ENCODE results near the gene KIAA1210. TPM values are rescaled to one million over a fixed set of nuclear protein-coding genes. Genes with fewer than 3 reads are reported as not detected.
A peak's percentile ranks its signal among the peaks of the same experiment; 100 is the strongest.

KIAA1210 gene
- total and polyA plus RNA-seq, 9 donors = 0.04 to 1.7 (median 0.42) TPM; not detected in 1

DNA sequence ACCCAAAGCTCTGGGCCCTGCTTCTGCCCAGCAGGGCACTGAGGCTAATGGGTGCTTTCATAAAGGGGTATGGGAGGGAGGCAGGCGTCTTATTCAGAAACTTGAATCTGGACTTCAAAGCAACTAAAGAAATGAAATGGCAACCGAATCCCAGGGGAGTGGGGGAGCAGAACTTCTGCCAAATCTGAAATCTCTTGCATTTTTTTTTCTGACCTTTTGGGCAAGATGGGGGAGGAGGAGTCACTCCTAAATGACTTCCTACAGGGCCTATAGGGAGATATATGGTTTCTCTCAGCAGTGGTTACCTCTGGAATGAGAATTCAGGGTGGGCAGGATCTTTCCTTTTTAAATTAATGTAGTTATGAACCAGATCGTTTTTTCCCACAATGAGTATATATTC is 30.6 kb upstream of the KIAA1210 start:
- no peak for DNase-seq
- intact Hi-C loops (cut with DNase I) = no loop called here
- TF ChIP-seq CTCF (IDR thresholded peaks at IDR 0.05) (no peak), POLR2A (IDR thresholded peaks at IDR 0.05) (no peak), EP300 (IDR thresholded peaks at IDR 0.05) (no peak)
- 38 to 41% (median 40%) methylated on average over 3 of the region's 3 CpGs for WGBS, 3 donors
- no peaks in the 10 kb centered on the region for H3K27me3 ChIP-seq
- H3K4me1 ChIP-seq (ENCODE audit: insufficient read depth) = no peaks in the 10 kb centered on the region
- H3K9me3 ChIP-seq = no peaks in the 10 kb centered on the region
- H3K27ac ChIP-seq = no peak overlapping the region
- H3K4me3 ChIP-seq = no peak overlapping the region
- no peaks in the 10 kb centered on the region for H3K36me3 ChIP-seq

- no peaks in the 10 kb centered on the region for H3K36me3 ChIP-seq
- no peak for TF ChIP-seq CTCF (IDR thresholded peaks at IDR 0.05)
- TF ChIP-seq POLR2A (IDR thresholded peaks at IDR 0.05) = no peak
- no peak for TF ChIP-seq EP300 (IDR thresholded peaks at IDR 0.05)
- no peaks in the 10 kb centered on the region for H3K4me1 ChIP-seq (ENCODE audit: insufficient read depth)
- no peak for DNase-seq
- no peak overlapping the region for H3K27ac ChIP-seq
- WGBS, 3 donors = 74 to 91% (median 80%) methylated on average over 1 of the region's 1 CpG
- intact Hi-C loops (cut with DNase I) = no loop called here
- H3K9me3 ChIP-seq = no peaks in the 10 kb centered on the region
- no peak overlapping the region for H3K4me3 ChIP-seq
- H3K27me3 ChIP-seq = no peaks in the 10 kb centered on the region
Measured at GRCh38 chrX:119156241-119156640, 28.6 kb upstream of the KIAA1210 start.

- Histone ChIP-seq H3K9me3 (no peaks in the 10 kb centered on the region), H3K36me3 (no peaks in the 10 kb centered on the region), H3K27me3 (no peaks in the 10 kb centered on the region), H3K27ac (no peak overlapping the region), H3K4me3 (no peak overlapping the region), H3K4me1 (ENCODE audit: insufficient read depth) (no peaks in the 10 kb centered on the region)
- TF ChIP-seq POLR2A (IDR thresholded peaks at IDR 0.05) (no peak), EP300 (IDR thresholded peaks at IDR 0.05) (no peak), CTCF (IDR thresholded peaks at IDR 0.05) (no peak)
- intact Hi-C loops (cut with DNase I) = no loop called here
- DNase-seq = no peak
- 51 to 55% (median 54%) methylated on average over 6 of the region's 6 CpGs for WGBS, 3 donors
Measured at GRCh38 chrX:119155416-119156035, 27.9 kb upstream of the KIAA1210 start.

DNA sequence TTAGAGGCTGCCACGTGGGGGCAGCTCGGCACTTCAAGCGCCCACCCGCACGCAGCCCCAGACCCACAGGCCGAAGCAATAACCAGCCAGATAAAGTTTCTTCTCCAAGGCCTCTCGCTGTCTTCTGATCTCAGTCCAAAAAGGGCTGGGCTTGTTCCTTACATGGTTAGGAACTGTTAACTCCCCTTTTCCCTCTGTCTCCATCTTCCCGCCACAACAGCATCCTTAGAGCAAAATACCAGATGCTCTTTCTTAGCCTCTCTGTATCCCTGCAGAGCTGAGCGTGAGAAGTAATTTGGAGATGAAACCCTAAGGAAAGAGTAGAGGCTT is 23.4 kb upstream of the KIAA1210 start:
- 23 to 30% (median 26%) methylated on average over 9 of the region's 9 CpGs for WGBS, 3 donors
- no peaks in the 10 kb centered on the region for H3K27me3 ChIP-seq
- no peak for TF ChIP-seq EP300 (IDR thresholded peaks at IDR 0.05)
- TF ChIP-seq POLR2A (IDR thresholded peaks at IDR 0.05) = no peak
- TF ChIP-seq CTCF (IDR thresholded peaks at IDR 0.05) = no peak
- intact Hi-C loops (cut with DNase I) = no loop called here
- H3K4me3 ChIP-seq = no peak overlapping the region
- H3K27ac ChIP-seq = no peak overlapping the region
- peak in 1 of 5 donors; percentile 15 for DNase-seq
- H3K9me3 ChIP-seq = no peaks in the 10 kb centered on the region
- no peaks in the 10 kb centered on the region for H3K36me3 ChIP-seq
- H3K4me1 ChIP-seq (ENCODE audit: insufficient read depth) = no peaks in the 10 kb centered on the region

Data from ovary (tissue), 9 donors.